Neutrophil (primary cell): Measurements from ENCODE around the gene CLASP2.

Experiments
- H3K27ac ChIP-seq: fragments of 200-600 bp; sonication (generic); 2 replicates; pipeline ENCODE4 v1.5.1; 2016; ENCODE audit warnings: mild to moderate bottlenecking, moderate library complexity
- H3K27me3 ChIP-seq: fragments of 200-600 bp; sonication (generic); 2 replicates; pipeline ENCODE4 v1.6.0; 2016; ENCODE audit warnings: mild to moderate bottlenecking
- H3K36me3 ChIP-seq: fragments of 200-600 bp; sonication (generic); 2 replicates; pipeline ENCODE4 v1.5.1; 2017
- H3K4me1 ChIP-seq, 2 experiments: fragments of 200-600 bp in 1 of 2; sonication (generic) in 1 of 2; 1 replicate in 1 of 2; 2 replicates in 1 of 2; pipeline versions ENCODE4 v1.5.1 to v1.6.1; 2013 to 2016; ENCODE audit warnings: low read depth in 1 of 2, low read length in 1 of 2, mild to moderate bottlenecking in 1 of 2, moderate library complexity in 1 of 2; ENCODE audit not compliant: control insufficient read depth in 1 of 2, insufficient read depth in 1 of 2
- H3K4me3 ChIP-seq, 2 experiments: fragments of 200-600 bp in 1 of 2; sonication (generic) in 1 of 2; 1 replicate in 1 of 2; 2 replicates in 1 of 2; pipeline ENCODE4 v1.5.1; 2013 to 2016; ENCODE audit warnings: low read depth in 1 of 2, low read length in 1 of 2, mild to moderate bottlenecking in 1 of 2, moderate library complexity in 1 of 2
- H3K9me3 ChIP-seq: fragments of 200-600 bp; sonication (generic); 2 replicates; pipeline ENCODE4 v1.5.1; 2016
- CTCF ChIP-seq: fragments of 200-600 bp; sonication (generic); IDR thresholded peaks from 2 replicates; pipeline ENCODE4 v1.5.1; 2016; ENCODE audit warnings: antibody characterized with exemption

CLASP2 gene

GRCh38 chr3:33711100-33711499, 7.0 kb downstream of the CLASP2 start:
- H3K4me1 ChIP-seq: peaks cover 0 to 1% of the 10 kb centered on the region in 2 experiments
- H3K27me3 ChIP-seq: no peaks in the 10 kb centered on the region
- no peaks in the 10 kb centered on the region for H3K9me3 ChIP-seq
- H3K36me3 ChIP-seq: no peaks in the 10 kb centered on the region
- H3K27ac ChIP-seq: no peak overlapping the region
- H3K4me3 ChIP-seq: no peak overlapping the region
- no peak for TF ChIP-seq CTCF

- Histone ChIP-seq H3K9me3 (no peaks in the 10 kb centered on the region), H3K27me3 (no peaks in the 10 kb centered on the region), H3K27ac (no peak overlapping the region), H3K4me3 (no peak overlapping the region), H3K36me3 (no peaks in the 10 kb centered on the region), H3K4me1 (no peaks in the 10 kb centered on the region)
- TF ChIP-seq CTCF: no peak
Observed at GRCh38 chr3:33706056-33706455, 12.0 kb downstream of the CLASP2 start.

GRCh38 chr3:33704891-33705290, 13.2 kb downstream of the CLASP2 start:
- Histone ChIP-seq H3K4me3 (no peak overlapping the region), H3K36me3 (no peaks in the 10 kb centered on the region), H3K27me3 (no peaks in the 10 kb centered on the region), H3K27ac (no peak overlapping the region), H3K4me1 (no peaks in the 10 kb centered on the region), H3K9me3 (no peaks in the 10 kb centered on the region)
- TF ChIP-seq CTCF: no peak

- Histone ChIP-seq H3K4me1 (no peaks in the 10 kb centered on the region), H3K27me3 (no peaks in the 10 kb centered on the region), H3K9me3 (no peaks in the 10 kb centered on the region), H3K36me3 (no peaks in the 10 kb centered on the region), H3K4me3 (no peak overlapping the region), H3K27ac (no peak overlapping the region)
- TF ChIP-seq CTCF: no peak
Observed at GRCh38 chr3:33699275-33699674, 18.8 kb downstream of the CLASP2 start.

GRCh38 chr3:33694944-33695343, 23.1 kb downstream of the CLASP2 start:
- H3K36me3 ChIP-seq: peaks cover 6% of the 10 kb centered on the region

More at GRCh38 chr3:33694944-33695343, 23.1 kb downstream of the CLASP2 start:
- Histone ChIP-seq H3K27ac (no peak overlapping the region), H3K27me3 (no peaks in the 10 kb centered on the region), H3K4me3 (no peak overlapping the region), H3K4me1 (no peaks in the 10 kb centered on the region), H3K9me3 (no peaks in the 10 kb centered on the region)
- TF ChIP-seq CTCF: no peak
